Glutamatergic neuron (in vitro differentiated cells): ENCODE results near the gene ADH4. TPM values are rescaled to one million over a fixed set of nuclear protein-coding genes. Genes with fewer than 3 reads are reported as not detected.
"Not testable (repeated sequence)": the region's sequence is repeated elsewhere in the genome, so short reads cannot be mapped to it uniquely, and the experiment has no call there.

Experiments used
- DNase-seq: peaks from one replicate; pipeline ENCODE4 v3.0.0; 2022
- H3K27ac Mint-ChIP-seq: one replicate; pipeline ENCODE4 v1.8.0; 2020; ENCODE audit warnings: mild to moderate bottlenecking, mixed read lengths, inconsistent platforms; ENCODE audit not compliant: unreplicated experiment
- H3K27me3 Mint-ChIP-seq: one replicate; pipeline ENCODE4 v1.8.0; 2020; ENCODE audit warnings: mild to moderate bottlenecking, moderate library complexity, mixed read lengths, inconsistent platforms; ENCODE audit not compliant: unreplicated experiment
- H3K36me3 Mint-ChIP-seq: one replicate; pipeline ENCODE4 v1.8.0; 2020; ENCODE audit warnings: mild to moderate bottlenecking, mixed read lengths, inconsistent platforms; ENCODE audit not compliant: unreplicated experiment
- H3K4me1 Mint-ChIP-seq: one replicate; pipeline ENCODE4 v1.8.0; 2020; ENCODE audit warnings: mild to moderate bottlenecking, low read depth, mixed read lengths, inconsistent platforms; ENCODE audit not compliant: unreplicated experiment
- H3K4me3 Mint-ChIP-seq: one replicate; pipeline ENCODE4 v1.8.0; 2020; ENCODE audit warnings: mild to moderate bottlenecking, mixed read lengths, inconsistent platforms; ENCODE audit not compliant: unreplicated experiment
- H3K9me3 Mint-ChIP-seq: one replicate; pipeline ENCODE4 v1.8.0; 2020; ENCODE audit warnings: mild to moderate bottlenecking, moderate library complexity, mixed read lengths, inconsistent platforms; ENCODE audit not compliant: unreplicated experiment
- CTCF ChIP-seq: fragments of 200-600 bp; sonication (generic); IDR thresholded peaks from one replicate; pipeline ENCODE4 v1.5.0; 2021; ENCODE audit not compliant: partially characterized antibody, unreplicated experiment
- total RNA-seq: library from RNA; stranded (reverse); fragmentation: NEBNext Ultra II Directional; extraction: Animal tissue kit (Norgen Biotek cat#: 25700); gene quantifications from one replicate; pipeline ENCODE4 v1.2.1, GENCODE V29; 2021; ENCODE audit not compliant: unreplicated experiment

Gene ADH4
- total RNA-seq, 1 donor from 2014 or later = not detected

GRCh38 chr4:99103166-99103565 is 40.9 kb downstream of the ADH4 start:
- Mint-ChIP-seq H3K4me1 (no peaks in the 10 kb centered on the region), H3K36me3 (no peaks in the 10 kb centered on the region), H3K27ac (no peak overlapping the region), H3K9me3 (peaks cover 5% of the 10 kb centered on the region), H3K27me3 (no peaks in the 10 kb centered on the region), H3K4me3 (no peak overlapping the region)
- no peak for DNase-seq
- no peak for TF ChIP-seq CTCF

- no peak overlapping the region for H3K4me3 Mint-ChIP-seq
- no peak overlapping the region for H3K27ac Mint-ChIP-seq
- H3K27me3 Mint-ChIP-seq = no peaks in the 10 kb centered on the region
- no peak for TF ChIP-seq CTCF
- peaks cover 5% of the 10 kb centered on the region for H3K9me3 Mint-ChIP-seq
- H3K4me1 Mint-ChIP-seq = no peaks in the 10 kb centered on the region
- no peaks in the 10 kb centered on the region for H3K36me3 Mint-ChIP-seq
- no peak for DNase-seq
These were observed 41.5 kb downstream of the ADH4 start for GRCh38 chr4:99102634-99103033.

GRCh38 chr4:99100876-99101275 is 43.2 kb downstream of the ADH4 start:
- H3K27ac Mint-ChIP-seq = no peak overlapping the region

GRCh38 chr4:99099814-99100213 is 44.3 kb downstream of the ADH4 start:
- not testable (repeated sequence) for H3K9me3 Mint-ChIP-seq, H3K27me3 Mint-ChIP-seq, H3K4me1 Mint-ChIP-seq, DNase-seq, H3K27ac Mint-ChIP-seq, H3K36me3 Mint-ChIP-seq, H3K4me3 Mint-ChIP-seq

More at GRCh38 chr4:99100876-99101275, 43.2 kb downstream of the ADH4 start:
- no peak for DNase-seq
- Mint-ChIP-seq H3K4me3 (no peak overlapping the region), H3K9me3 (peaks cover 5% of the 10 kb centered on the region), H3K27me3 (peaks cover 2% of the 10 kb centered on the region), H3K4me1 (no peaks in the 10 kb centered on the region), H3K36me3 (no peaks in the 10 kb centered on the region)
- TF ChIP-seq CTCF = no peak

GRCh38 chr4:99099311-99099710 is 44.8 kb downstream of the ADH4 start:
- no peak overlapping the region for H3K4me3 Mint-ChIP-seq
- no peak for TF ChIP-seq CTCF
- H3K36me3 Mint-ChIP-seq = no peaks in the 10 kb centered on the region
- no peak for DNase-seq
- no peaks in the 10 kb centered on the region for H3K4me1 Mint-ChIP-seq
- peaks cover 5% of the 10 kb centered on the region for H3K9me3 Mint-ChIP-seq
- peaks cover 2% of the 10 kb centered on the region for H3K27me3 Mint-ChIP-seq
- H3K27ac Mint-ChIP-seq = no peak overlapping the region

- not testable (repeated sequence) for H3K4me1 Mint-ChIP-seq, H3K4me3 Mint-ChIP-seq, H3K27ac Mint-ChIP-seq, H3K27me3 Mint-ChIP-seq, H3K9me3 Mint-ChIP-seq, H3K36me3 Mint-ChIP-seq, DNase-seq
These were observed 52.3 kb downstream of the ADH4 start for GRCh38 chr4:99091841-99092240.
